Measurements from ENCODE around the gene ZNF580. TPM values are rescaled to one million over a fixed set of nuclear protein-coding genes. Genes with fewer than 3 reads are reported as not detected.

The ZNF580 gene
- total RNA-seq, 1 experiment from 2014 or later, result 38.5 TPM

- DNase-seq, result no peak
- CTCF ChIA-PET, result no interaction called here
- Histone ChIP-seq H3K36me3 (ENCODE audit: control insufficient read depth, insufficient read depth, low read length) (no peaks in the 10 kb centered on the region; the same call in 1 of the 2 replicates), H3K4me3 (ENCODE audit: low read depth, low read length) (no peak overlapping the region), H3K4me1 (no peaks in the 10 kb centered on the region), H3K9me3 (no peaks in the 10 kb centered on the region), H3K27me3 (replicated peaks; ENCODE audit: control insufficient read depth, insufficient read depth, low read length) (no peaks in the 10 kb centered on the region)
- BruUV-seq (replicated peaks), result no TSS peak
- H3K4me1 Mint-ChIP-seq (ENCODE audit: low read depth, unreplicated experiment), result no peaks in the 10 kb centered on the region
- POLR2A ChIA-PET, result no interaction called here
- H3K27me3 Mint-ChIP-seq (ENCODE audit: insufficient read depth, unreplicated experiment), result no peaks in the 10 kb centered on the region
- H3K36me3 Mint-ChIP-seq (ENCODE audit: insufficient read depth, unreplicated experiment), result peaks cover 30% of the 10 kb centered on the region
- TF ChIP-seq CTCF (IDR thresholded peaks at IDR 0.05; ENCODE audit: insufficient read depth in 1 of 2, low read depth in 1 of 2, low read length in 1 of 2, severe bottlenecking in 1 of 2, unreplicated experiment in 1 of 2), result no peak
- no peak overlapping the region for H3K27ac Mint-ChIP-seq (ENCODE audit: unreplicated experiment)
- no peaks in the 10 kb centered on the region for H3K9me3 Mint-ChIP-seq (ENCODE audit: unreplicated experiment)
- intact Hi-C loops (cut with micrococcal nuclease; ENCODE audit: unreplicated experiment), result no loop called here
- H3K4me3 Mint-ChIP-seq (ENCODE audit: unreplicated experiment), result no peak overlapping the region
These were observed 25.9 kb upstream of the ZNF580 start for GRCh38 chr19:55614711-55615542.

- no peaks in the 10 kb centered on the region for H3K4me1 ChIP-seq
- H3K36me3 ChIP-seq (ENCODE audit: control insufficient read depth, insufficient read depth, low read length), result no peaks in the 10 kb centered on the region; the same call in 1 of the 2 replicates
- peaks cover 35% of the 10 kb centered on the region for H3K36me3 Mint-ChIP-seq (ENCODE audit: insufficient read depth, unreplicated experiment)
- no peak overlapping the region for H3K4me3 ChIP-seq (ENCODE audit: low read depth, low read length)
- no peaks in the 10 kb centered on the region for H3K4me1 Mint-ChIP-seq (ENCODE audit: low read depth, unreplicated experiment)
- no peaks in the 10 kb centered on the region for H3K27me3 ChIP-seq (replicated peaks; ENCODE audit: control insufficient read depth, insufficient read depth, low read length)
- no peaks in the 10 kb centered on the region for H3K27me3 Mint-ChIP-seq (ENCODE audit: insufficient read depth, unreplicated experiment)
- TF ChIP-seq CTCF (IDR thresholded peaks at IDR 0.05; ENCODE audit: insufficient read depth in 1 of 2, low read depth in 1 of 2, low read length in 1 of 2, severe bottlenecking in 1 of 2, unreplicated experiment in 1 of 2), result no peak
- DNase-seq, result no peak
- no peaks in the 10 kb centered on the region for H3K9me3 ChIP-seq
- no peak overlapping the region for H3K27ac Mint-ChIP-seq (ENCODE audit: unreplicated experiment)
- POLR2A ChIA-PET, result no interaction called here
- H3K9me3 Mint-ChIP-seq (ENCODE audit: unreplicated experiment), result no peaks in the 10 kb centered on the region
- no TSS peak for BruUV-seq (replicated peaks)
- intact Hi-C loops (cut with micrococcal nuclease; ENCODE audit: unreplicated experiment), result no loop called here
- no peak overlapping the region for H3K4me3 Mint-ChIP-seq (ENCODE audit: unreplicated experiment)
- CTCF ChIA-PET, result no interaction called here
These were observed 25.0 kb upstream of the ZNF580 start for GRCh38 chr19:55615543-55616394.

- no peaks in the 10 kb centered on the region for H3K9me3 ChIP-seq
- H3K27me3 ChIP-seq (replicated peaks; ENCODE audit: control insufficient read depth, insufficient read depth, low read length), result no peaks in the 10 kb centered on the region
- Mint-ChIP-seq H3K4me1 (ENCODE audit: low read depth, unreplicated experiment) (no peaks in the 10 kb centered on the region), H3K27ac (ENCODE audit: unreplicated experiment) (no peak overlapping the region), H3K27me3 (ENCODE audit: insufficient read depth, unreplicated experiment) (no peaks in the 10 kb centered on the region), H3K4me3 (ENCODE audit: unreplicated experiment) (no peak overlapping the region), H3K36me3 (ENCODE audit: insufficient read depth, unreplicated experiment) (peaks cover 35% of the 10 kb centered on the region), H3K9me3 (ENCODE audit: unreplicated experiment) (no peaks in the 10 kb centered on the region)
- no peaks in the 10 kb centered on the region; the same call in 1 of the 2 replicates for H3K36me3 ChIP-seq (ENCODE audit: control insufficient read depth, insufficient read depth, low read length)
- intact Hi-C loops (cut with micrococcal nuclease; ENCODE audit: unreplicated experiment), result no loop called here
- POLR2A ChIA-PET, result no interaction called here
- H3K4me1 ChIP-seq, result no peaks in the 10 kb centered on the region
- CTCF ChIA-PET, result no interaction called here
- DNase-seq, result no peak
- no TSS peak for BruUV-seq (replicated peaks)
- no peak for TF ChIP-seq CTCF (IDR thresholded peaks at IDR 0.05; ENCODE audit: insufficient read depth in 1 of 2, low read depth in 1 of 2, low read length in 1 of 2, severe bottlenecking in 1 of 2, unreplicated experiment in 1 of 2)
- H3K4me3 ChIP-seq (ENCODE audit: low read depth, low read length), result no peak overlapping the region
These were observed 24.4 kb upstream of the ZNF580 start for GRCh38 chr19:55616395-55616875.

All from Caco-2 (cell line).